CD8-positive, alpha-beta memory T cell (primary cell): ENCODE data around the gene LHFPL4. TPM values are rescaled to one million over a fixed set of nuclear protein-coding genes. Genes with fewer than 3 reads are reported as not detected.
"Not testable (repeated sequence)": the region's sequence is repeated elsewhere in the genome, so short reads cannot be mapped to it uniquely, and the experiment has no call there.

ENCODE experiments used
- CTCF ChIA-PET: fragments of 350-600 bp; sonication (Branson Sonifier 250); formaldehyde crosslinking; loops from one replicate; lab custom pipeline; 2021; ENCODE audit warnings: antibody characterized with exemption; lab: Charles Lee
- POLR2A ChIA-PET: fragments of 350-600 bp; sonication (Branson Sonifier 250); formaldehyde crosslinking; loops from one replicate; lab custom pipeline; 2021; ENCODE audit warnings: antibody characterized with exemption; lab: Charles Lee
- DNase-seq, 5 donors: peaks; one replicate each; pipeline versions ENCODE4 v3.0.0 to v3.0.0-alpha.2; 2020 to 2022; ENCODE audit warnings: mixed read lengths in 1 of 5
- H3K27ac ChIP-seq: one replicate; pipeline ENCODE4 v1.7.0; 2013; ENCODE audit warnings: low read depth, mild to moderate bottlenecking, low read length, moderate library complexity
- H3K27me3 ChIP-seq: 2 replicates; pipeline ENCODE4 v1.7.0; 2013; ENCODE audit warnings: low read length, mild to moderate bottlenecking; ENCODE audit not compliant: insufficient read depth, poor library complexity, severe bottlenecking
- H3K36me3 ChIP-seq: 2 replicates; pipeline ENCODE4 v1.7.0; 2013; ENCODE audit warnings: mild to moderate bottlenecking, low read length, moderate library complexity; ENCODE audit not compliant: insufficient read depth
- H3K4me1 ChIP-seq: 2 replicates; pipeline ENCODE4 v1.7.0; 2013; ENCODE audit warnings: mild to moderate bottlenecking, low read length, moderate library complexity; ENCODE audit not compliant: insufficient read depth
- H3K4me3 ChIP-seq: 2 replicates; pipeline ENCODE4 v1.7.0; 2013; ENCODE audit warnings: mild to moderate bottlenecking, low read length
- H3K9me3 ChIP-seq: 2 replicates; pipeline ENCODE4 v1.7.0; 2013; ENCODE audit warnings: mild to moderate bottlenecking, low read length
- H3K27ac Mint-ChIP-seq, 8 donors: one replicate each; pipeline ENCODE4 v1.8.0; 2020 to 2021; ENCODE audit warnings: mixed read lengths in 8 of 8, mild to moderate bottlenecking in 6 of 8, inconsistent platforms in 3 of 8, moderate library complexity in 3 of 8
- H3K27me3 Mint-ChIP-seq, 2 donors: one replicate each; pipeline ENCODE4 v1.8.0; 2020 to 2021; ENCODE audit warnings: mixed read lengths in 2 of 2, mild to moderate bottlenecking in 1 of 2, moderate library complexity in 1 of 2
- H3K36me3 Mint-ChIP-seq, 3 donors: one replicate each; pipeline ENCODE4 v1.8.0; 2020 to 2021; ENCODE audit warnings: mixed read lengths in 3 of 3, inconsistent platforms in 1 of 3, mild to moderate bottlenecking in 1 of 3
- H3K4me1 Mint-ChIP-seq, 3 donors: one replicate each; pipeline ENCODE4 v1.8.0; 2020 to 2021; ENCODE audit warnings: mixed read lengths in 3 of 3, inconsistent platforms in 1 of 3, mild to moderate bottlenecking in 1 of 3
- H3K4me3 Mint-ChIP-seq, 7 donors: one replicate each; pipeline ENCODE4 v1.8.0; 2020 to 2021; ENCODE audit warnings: mixed read lengths in 7 of 7, mild to moderate bottlenecking in 6 of 7, moderate library complexity in 4 of 7, inconsistent platforms in 2 of 7
- H3K9me3 Mint-ChIP-seq, 5 donors: one replicate each; pipeline ENCODE4 v1.8.0; 2020 to 2022; ENCODE audit warnings: mixed read lengths in 5 of 5, mild to moderate bottlenecking in 3 of 5, moderate library complexity in 2 of 5, inconsistent platforms in 1 of 5
- polyA plus RNA-seq: library from polyadenylated mRNA; unstranded; fragments of 300-500 nt; fragmentation: Illumina TruSeq; gene quantifications from one replicate; pipeline ENCODE4 v1.2.3, GENCODE V29; 2021
- total RNA-seq, 2 experiments: library from RNA; stranded (reverse); gene quantifications; one replicate each; pipeline ENCODE4 v1.2.3, GENCODE V29; 2021

LHFPL4 gene
- total RNA-seq (not detected), polyA plus RNA-seq (0.05 TPM)

DNA sequence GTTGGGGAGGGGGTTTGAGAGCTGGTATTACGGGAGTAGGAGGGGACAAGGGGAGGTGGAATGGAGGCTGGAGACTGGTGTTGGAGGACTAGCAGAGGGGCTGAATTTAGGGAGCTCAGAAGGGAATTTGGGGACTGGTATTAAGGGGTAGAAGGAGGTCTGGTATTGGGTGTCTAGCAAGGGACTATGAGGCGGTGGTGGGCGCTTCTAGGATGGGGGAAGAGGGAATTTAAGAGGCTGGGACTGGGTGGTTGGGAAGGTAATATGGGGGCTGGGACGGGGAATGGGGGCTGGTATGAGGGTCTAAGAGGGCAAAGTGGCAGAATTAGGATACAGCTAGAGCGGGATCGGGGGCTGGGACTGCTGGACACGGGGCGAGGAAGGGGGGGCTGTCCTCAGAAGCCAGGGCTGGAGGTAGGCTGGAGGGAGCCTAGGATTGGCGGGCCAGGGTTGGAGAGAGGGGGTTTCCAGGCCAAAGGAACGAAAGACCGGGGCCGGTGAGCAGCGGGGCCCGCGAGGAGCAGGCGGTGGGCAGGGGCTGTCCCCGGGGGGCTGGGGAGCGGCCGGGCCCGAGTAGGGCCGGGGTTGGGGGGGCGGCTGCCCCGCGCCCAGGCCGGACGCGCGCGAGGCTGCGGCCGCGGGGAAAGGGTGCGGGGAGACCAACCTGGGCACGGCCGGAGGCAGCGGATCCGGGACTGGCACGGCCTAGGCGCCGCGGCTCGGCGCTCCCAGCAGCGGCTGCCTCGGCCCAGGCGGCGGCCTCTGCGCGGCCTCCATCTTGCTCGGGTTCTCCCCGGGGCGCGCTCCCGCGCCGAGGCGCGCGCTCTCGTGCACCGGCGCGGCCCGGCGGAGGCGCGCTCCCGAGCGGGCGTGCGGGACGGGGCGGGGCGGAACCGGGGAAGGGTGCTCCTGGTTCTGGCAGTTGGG lies at the start of gene LHFPL4:
TSS of gene LHFPL4 (minus strand) at position 802 of the 927 bp plus-strand sequence. CDS start 1,143 bp downstream, outside the sequence.
- Mint-ChIP-seq H3K36me3 (peaks cover 0 to 2% (median 0%) of the 10 kb centered on the region in 3 donors), H3K27me3 (peaks cover 43 to 58% of the 10 kb centered on the region in 2 donors), H3K9me3 (peaks cover 0 to 5% (median 2%) of the 10 kb centered on the region in 5 donors), H3K27ac (no peak within 1 kb of the TSS), H3K4me3 (no peak within 1 kb of the TSS), H3K4me1 (peaks cover 3 to 15% (median 5%) of the 10 kb centered on the region in 3 donors)
- H3K27ac ChIP-seq, result no peak within 1 kb of the TSS
- H3K9me3 ChIP-seq, result no peaks in the 10 kb centered on the region
- no peaks in the 10 kb centered on the region for H3K4me1 ChIP-seq
- peaks cover 16% of the 10 kb centered on the region for H3K27me3 ChIP-seq
- CTCF ChIA-PET, result no interaction called here
- no peak within 1 kb of the TSS for H3K4me3 ChIP-seq
- no peaks in the 10 kb centered on the region for H3K36me3 ChIP-seq
- POLR2A ChIA-PET, result no interaction called here
- DNase-seq, result no peak

GRCh38 chr3:9602620-9603019 lies 49.0 kb upstream of the LHFPL4 start:
- no peak overlapping the region for H3K27ac ChIP-seq
- Mint-ChIP-seq H3K4me1 (peaks cover 2 to 8% (median 7%) of the 10 kb centered on the region in 3 donors), H3K36me3 (peaks cover 0 to 12% (median 0%) of the 10 kb centered on the region in 3 donors), H3K4me3 (no peak overlapping the region), H3K9me3 (peaks cover 12 to 14% (median 12%) of the 10 kb centered on the region in 5 donors), H3K27ac (no peak overlapping the region), H3K27me3 (peaks cover 41 to 68% of the 10 kb centered on the region in 2 donors)
- H3K4me3 ChIP-seq, result no peak overlapping the region
- H3K36me3 ChIP-seq, result no peaks in the 10 kb centered on the region
- no peaks in the 10 kb centered on the region for H3K4me1 ChIP-seq
- DNase-seq, result no peak
- H3K27me3 ChIP-seq, result peaks cover 7% of the 10 kb centered on the region
- POLR2A ChIA-PET, result no interaction called here
- no peaks in the 10 kb centered on the region for H3K9me3 ChIP-seq
- CTCF ChIA-PET, result no interaction called here

DNA sequence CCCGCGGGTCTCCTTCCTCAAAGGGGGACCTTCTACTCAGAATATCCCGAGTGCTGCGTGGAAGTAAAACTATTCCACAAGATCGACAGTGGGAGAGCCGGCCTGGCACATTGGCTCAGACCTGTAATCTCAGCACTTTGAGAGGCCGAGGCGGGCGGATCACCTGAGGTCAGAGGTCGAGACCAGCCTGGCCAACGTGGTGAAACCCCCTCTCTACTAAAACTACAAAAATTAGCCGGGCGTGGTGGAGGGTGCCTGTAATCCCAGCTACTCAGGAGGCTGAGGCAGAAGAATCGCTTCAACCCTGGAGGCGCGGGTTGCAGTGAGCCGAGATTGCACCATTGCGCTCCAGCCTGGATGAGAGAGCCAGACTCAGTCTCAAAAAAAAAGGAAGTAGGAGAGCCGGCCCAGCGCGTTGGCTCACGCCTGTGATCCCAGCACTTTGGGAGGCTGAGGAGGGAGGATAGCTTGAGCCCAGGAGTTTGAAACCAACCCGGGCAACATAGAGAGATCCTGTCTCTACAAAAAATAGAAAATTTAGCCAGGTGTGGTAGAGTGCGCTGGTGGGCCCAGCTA lies 47.5 kb upstream of the LHFPL4 start:
- H3K27me3 ChIP-seq, H3K27ac Mint-ChIP-seq, H3K4me1 ChIP-seq, H3K36me3 Mint-ChIP-seq, H3K36me3 ChIP-seq, H3K4me3 ChIP-seq, H3K27ac ChIP-seq, H3K4me3 Mint-ChIP-seq, CTCF ChIA-PET, DNase-seq, H3K9me3 ChIP-seq, H3K4me1 Mint-ChIP-seq: not testable (repeated sequence)
- POLR2A ChIA-PET, result interaction anchor here (0.7 kb wide), 1 partner anchor 114 kb away, joined by 3 read pairs; no protein-coding TSS in a partner anchor
- Mint-ChIP-seq H3K9me3 (peaks cover 9 to 11% (median 10%) of the 10 kb centered on the region in 5 donors), H3K27me3 (peaks cover 41 to 68% of the 10 kb centered on the region in 2 donors)

GRCh38 chr3:9600597-9600996 lies 47.0 kb upstream of the LHFPL4 start:
- peaks cover 7% of the 10 kb centered on the region for H3K27me3 ChIP-seq
- peaks cover 6 to 10% (median 7%) of the 10 kb centered on the region in 5 donors for H3K9me3 Mint-ChIP-seq
- H3K4me3 Mint-ChIP-seq, result peak overlapping the region in 3 of 7 donors; percentile 39 to 51 (median 41)
- ChIA-PET CTCF (no interaction called here), POLR2A (no interaction called here)
- no peak overlapping the region for H3K4me3 ChIP-seq
- H3K9me3 ChIP-seq, result no peaks in the 10 kb centered on the region
- peaks cover 0 to 7% (median 0%) of the 10 kb centered on the region in 3 donors for H3K36me3 Mint-ChIP-seq
- H3K27me3 Mint-ChIP-seq, result peaks cover 38 to 65% of the 10 kb centered on the region in 2 donors
- no peak overlapping the region for H3K27ac Mint-ChIP-seq
- peaks cover 2 to 8% (median 7%) of the 10 kb centered on the region in 3 donors for H3K4me1 Mint-ChIP-seq
- H3K4me1 ChIP-seq, result no peaks in the 10 kb centered on the region
- H3K36me3 ChIP-seq, result no peaks in the 10 kb centered on the region
- DNase-seq, result no peak
- no peak overlapping the region for H3K27ac ChIP-seq

DNA sequence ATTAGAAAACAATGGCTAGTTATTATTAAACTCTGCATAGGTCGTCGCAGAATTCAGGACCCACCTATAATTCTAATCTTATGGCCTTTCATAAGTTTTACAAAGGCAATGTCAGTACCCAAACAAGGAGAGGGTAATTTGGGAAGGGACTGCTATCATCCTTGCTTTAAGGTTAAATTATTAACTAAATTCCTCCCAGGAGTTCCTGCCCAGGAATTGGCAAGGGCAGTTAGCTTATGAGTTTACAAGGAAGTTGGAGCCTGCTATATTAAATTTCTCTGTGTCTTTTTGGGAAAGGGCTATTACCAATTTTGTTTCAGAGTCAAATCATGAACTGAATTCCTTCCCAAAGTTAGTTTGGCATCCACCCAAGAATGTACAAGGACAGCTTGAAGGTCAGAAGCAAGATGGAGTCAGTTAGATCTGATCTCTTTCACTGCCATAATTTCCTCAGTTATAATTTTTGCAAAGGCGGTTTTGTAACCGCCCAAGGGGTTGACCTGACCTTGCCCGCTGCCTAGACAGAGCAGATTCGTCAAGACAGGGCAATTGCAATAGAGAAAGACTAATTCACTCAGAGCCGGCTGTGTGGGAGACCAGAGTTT lies 45.3 kb upstream of the LHFPL4 start:
- no peaks in the 10 kb centered on the region for H3K4me1 ChIP-seq
- H3K9me3 Mint-ChIP-seq, result peaks cover 0 to 2% (median 0%) of the 10 kb centered on the region in 5 donors
- H3K27me3 ChIP-seq, result peaks cover 7% of the 10 kb centered on the region
- no peaks in the 10 kb centered on the region for H3K9me3 ChIP-seq
- peaks cover 2 to 8% (median 7%) of the 10 kb centered on the region in 3 donors for H3K4me1 Mint-ChIP-seq
- H3K27ac ChIP-seq, result no peak overlapping the region
- DNase-seq, result no peak
- peaks cover 25 to 55% of the 10 kb centered on the region in 2 donors for H3K27me3 Mint-ChIP-seq
- H3K36me3 ChIP-seq, result no peaks in the 10 kb centered on the region
- no peak overlapping the region for H3K27ac Mint-ChIP-seq
- POLR2A ChIA-PET, result no interaction called here
- H3K36me3 Mint-ChIP-seq, result no peaks in the 10 kb centered on the region
- no peak overlapping the region for H3K4me3 ChIP-seq
- CTCF ChIA-PET, result no interaction called here
- peak overlapping the region in 2 of 7 donors; percentile 3 to 66 for H3K4me3 Mint-ChIP-seq

- Mint-ChIP-seq H3K27ac (no peak overlapping the region), H3K36me3 (no peaks in the 10 kb centered on the region), H3K4me1 (peaks cover 2 to 8% (median 7%) of the 10 kb centered on the region in 3 donors), H3K4me3 (no peak overlapping the region), H3K9me3 (peaks cover 0 to 2% (median 0%) of the 10 kb centered on the region in 5 donors), H3K27me3 (peaks cover 18 to 43% of the 10 kb centered on the region in 2 donors)
- H3K4me1 ChIP-seq, result no peaks in the 10 kb centered on the region
- no peak for DNase-seq
- H3K36me3 ChIP-seq, result no peaks in the 10 kb centered on the region
- CTCF ChIA-PET, result no interaction called here
- POLR2A ChIA-PET, result no interaction called here
- no peak overlapping the region for H3K27ac ChIP-seq
- no peaks in the 10 kb centered on the region for H3K27me3 ChIP-seq
- no peak overlapping the region for H3K4me3 ChIP-seq
- H3K9me3 ChIP-seq, result no peaks in the 10 kb centered on the region
Measured at GRCh38 chr3:9595877-9596276, 42.3 kb upstream of the LHFPL4 start.

DNA sequence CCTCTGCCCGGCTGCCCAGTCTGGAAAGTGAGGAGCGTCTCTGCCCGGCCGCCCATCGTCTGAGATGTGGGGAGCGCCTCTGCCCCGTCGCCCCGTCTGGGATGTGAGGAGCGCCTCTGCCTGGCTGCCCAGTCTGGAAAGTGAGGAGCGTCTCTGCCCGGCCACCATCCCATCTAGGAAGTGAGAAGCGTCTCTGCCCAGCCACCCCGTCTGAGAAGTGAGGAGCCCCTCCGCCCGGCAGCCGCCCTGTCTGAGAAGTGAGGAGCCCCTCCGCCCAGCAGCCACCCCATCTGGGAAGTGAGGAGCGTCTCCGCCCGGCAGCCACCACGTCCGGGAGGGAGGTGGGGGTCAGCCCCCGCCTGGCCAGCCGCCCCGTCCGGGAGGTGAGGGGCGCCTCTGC lies 38.2 kb upstream of the LHFPL4 start:
- H3K27me3 ChIP-seq, H3K36me3 Mint-ChIP-seq, H3K36me3 ChIP-seq, H3K4me1 Mint-ChIP-seq, H3K27ac Mint-ChIP-seq, H3K4me1 ChIP-seq, H3K9me3 ChIP-seq, H3K9me3 Mint-ChIP-seq, DNase-seq, H3K4me3 Mint-ChIP-seq, H3K4me3 ChIP-seq, CTCF ChIA-PET, H3K27ac ChIP-seq, POLR2A ChIA-PET: not testable (repeated sequence)
- peaks cover 7 to 19% of the 10 kb centered on the region in 2 donors for H3K27me3 Mint-ChIP-seq
